Activated T-cell treated with anti-CD3 and anti-CD28 coated beads, Interleukin-2, amount 50 U/mL, for 4 hours (primary cell): Measurements from ENCODE around the gene TRIM67. TPM values are rescaled to one million over a fixed set of nuclear protein-coding genes. Genes with fewer than 3 reads are reported as not detected.

Source experiments
- ATAC-seq, 2 donors: fragments of 200-7000 bp; cut with Tn5 transposase; one replicate each; pipeline ENCODE4 v1.10.0; 2021
- DNase-seq: peaks from one replicate; pipeline ENCODE4 v3.0.0-alpha.2; 2020
- H3K27me3 Mint-ChIP-seq: one replicate; pipeline ENCODE4 v1.8.0; 2021; ENCODE audit warnings: low read depth, mixed read lengths
- H3K36me3 Mint-ChIP-seq: one replicate; pipeline ENCODE4 v1.8.0; 2022; ENCODE audit warnings: mixed read lengths; ENCODE audit not compliant: insufficient read depth
- H3K4me1 Mint-ChIP-seq: one replicate; pipeline ENCODE4 v1.8.0; 2021; ENCODE audit warnings: low read depth, mixed read lengths
- H3K4me3 Mint-ChIP-seq: one replicate; pipeline ENCODE4 v1.8.0; 2021; ENCODE audit warnings: mild to moderate bottlenecking, moderate library complexity, mixed read lengths
- H3K9me3 Mint-ChIP-seq: one replicate; pipeline ENCODE4 v1.8.0; 2021; ENCODE audit warnings: mixed read lengths
- total RNA-seq, 3 donors: library from RNA; stranded (reverse); gene quantifications; one replicate each; pipeline ENCODE4 v1.2.1, GENCODE V29; 2021

TRIM67 gene
- total RNA-seq, 3 donors from 2014 or later: not detected

- ATAC-seq (no peak), DNase-seq (no peak)
- Mint-ChIP-seq H3K4me3 (no peak overlapping the region), H3K36me3 (peaks cover 45% of the 10 kb centered on the region), H3K4me1 (peaks cover 54% of the 10 kb centered on the region), H3K27me3 (no peaks in the 10 kb centered on the region), H3K9me3 (no peaks in the 10 kb centered on the region)
Measured at GRCh38 chr1:231235526-231236207, 73.8 kb downstream of the TRIM67 start.

GRCh38 chr1:231236208-231236591, 74.3 kb downstream of the TRIM67 start:
- H3K27me3 Mint-ChIP-seq: no peaks in the 10 kb centered on the region
- H3K4me1 Mint-ChIP-seq: peaks cover 49% of the 10 kb centered on the region
- no peak for DNase-seq
- no peak overlapping the region for H3K4me3 Mint-ChIP-seq
- no peaks in the 10 kb centered on the region for H3K9me3 Mint-ChIP-seq
- ATAC-seq: no peak
- peaks cover 40% of the 10 kb centered on the region for H3K36me3 Mint-ChIP-seq

GRCh38 chr1:231236938-231237337, 75.1 kb downstream of the TRIM67 start:
- DNase-seq: no peak
- no peaks in the 10 kb centered on the region for H3K9me3 Mint-ChIP-seq
- H3K4me1 Mint-ChIP-seq: peaks cover 50% of the 10 kb centered on the region
- H3K27me3 Mint-ChIP-seq: no peaks in the 10 kb centered on the region
- H3K4me3 Mint-ChIP-seq: no peak overlapping the region
- peaks cover 36% of the 10 kb centered on the region for H3K36me3 Mint-ChIP-seq
- no peak for ATAC-seq

- ATAC-seq (no peak), DNase-seq (no peak)
- Mint-ChIP-seq H3K36me3 (peaks cover 32% of the 10 kb centered on the region), H3K27me3 (no peaks in the 10 kb centered on the region), H3K4me3 (no peak overlapping the region), H3K4me1 (peaks cover 58% of the 10 kb centered on the region), H3K9me3 (no peaks in the 10 kb centered on the region)
Measured at GRCh38 chr1:231238298-231238697, 76.4 kb downstream of the TRIM67 start.

DNA sequence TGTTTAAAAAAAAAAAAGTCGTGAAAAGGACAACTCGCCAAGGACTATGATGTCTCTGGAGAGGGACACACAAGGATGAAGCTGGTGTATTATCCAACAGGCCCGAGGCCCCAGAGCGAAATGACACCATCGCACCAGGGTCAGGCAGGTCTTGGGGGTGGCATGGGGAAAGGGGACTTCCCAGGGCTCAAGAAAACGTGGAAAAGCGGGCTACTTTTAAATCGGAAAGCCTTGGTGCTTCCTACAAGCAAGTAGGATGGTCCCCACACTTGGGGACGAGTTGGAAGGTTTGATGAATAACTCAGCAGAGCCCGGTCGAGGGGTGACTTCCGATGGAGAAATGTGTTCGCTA, 78.6 kb downstream of the TRIM67 start:
- Mint-ChIP-seq H3K36me3 (peaks cover 34% of the 10 kb centered on the region), H3K4me1 (peaks cover 65% of the 10 kb centered on the region)
- peak in 1 of 2 donors; percentile 13 for ATAC-seq

GRCh38 chr1:231240883-231241735, 79.3 kb downstream of the TRIM67 start, which contains the start of gene GNPAT:
Gene GNPAT, plus strand, starts transcription at chr1:231241212. Its CDS starts 167 bp downstream, at chr1:231241379.
- Mint-ChIP-seq H3K4me1 (peaks cover 66% of the 10 kb centered on the region), H3K4me3 (peak within 1 kb of the TSS; percentile 93), H3K27me3 (no peaks in the 10 kb centered on the region), H3K36me3 (peaks cover 32% of the 10 kb centered on the region), H3K9me3 (no peaks in the 10 kb centered on the region)
- DNase-seq: peak; percentile 88
- peak; percentile 98 to 99 for ATAC-seq

More for the DNA sequence above, 78.6 kb downstream of the TRIM67 start:
- no peak for DNase-seq
- Mint-ChIP-seq H3K27me3 (no peaks in the 10 kb centered on the region), H3K4me3 (peak overlapping the region; percentile 93), H3K9me3 (no peaks in the 10 kb centered on the region)

- H3K9me3 Mint-ChIP-seq: no peaks in the 10 kb centered on the region
- H3K4me3 Mint-ChIP-seq: peak overlapping the region; percentile 93
- peaks cover 32% of the 10 kb centered on the region for H3K36me3 Mint-ChIP-seq
- ATAC-seq (no peak), DNase-seq (no peak)
- H3K4me1 Mint-ChIP-seq: peaks cover 63% of the 10 kb centered on the region
- H3K27me3 Mint-ChIP-seq: no peaks in the 10 kb centered on the region
Measured at GRCh38 chr1:231241750-231242149, 79.9 kb downstream of the TRIM67 start.

DNA sequence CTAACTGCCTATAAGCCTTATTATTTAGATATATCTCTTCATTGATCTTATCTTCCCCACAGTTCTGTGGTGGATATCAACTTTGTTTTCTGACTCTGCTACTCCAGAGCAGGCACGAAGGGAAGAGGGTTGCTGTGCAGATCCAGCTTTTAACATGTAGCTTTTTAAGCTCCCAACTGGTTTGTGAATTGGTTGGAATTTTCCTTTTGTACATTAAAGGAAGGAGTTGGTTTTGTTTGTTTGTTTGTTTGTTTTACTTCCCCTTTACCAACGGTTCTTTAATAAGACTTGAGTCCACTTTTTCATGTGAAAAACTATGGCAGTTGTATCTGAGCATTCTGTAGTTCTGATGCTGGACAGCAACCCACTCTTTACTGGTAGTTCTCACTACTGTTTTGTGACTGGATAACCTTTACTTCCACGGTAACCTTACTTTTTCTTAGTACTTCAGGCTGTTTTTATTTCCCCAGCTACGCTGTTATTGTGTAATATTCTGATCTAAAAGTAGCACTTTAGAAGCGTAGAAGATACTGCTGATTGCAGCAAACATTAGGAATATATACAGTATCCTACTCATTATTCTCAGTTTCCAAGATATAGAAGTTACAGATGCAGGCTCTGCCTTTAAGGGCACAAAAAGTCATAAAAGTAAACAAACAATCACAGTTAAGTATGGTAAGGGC, 80.8 kb downstream of the TRIM67 start:
- DNase-seq: no peak
- Mint-ChIP-seq H3K4me3 (peak overlapping the region; percentile 93), H3K9me3 (no peaks in the 10 kb centered on the region), H3K36me3 (peaks cover 30% of the 10 kb centered on the region), H3K27me3 (no peaks in the 10 kb centered on the region), H3K4me1 (peaks cover 59% of the 10 kb centered on the region)
- ATAC-seq: no peak

DNA sequence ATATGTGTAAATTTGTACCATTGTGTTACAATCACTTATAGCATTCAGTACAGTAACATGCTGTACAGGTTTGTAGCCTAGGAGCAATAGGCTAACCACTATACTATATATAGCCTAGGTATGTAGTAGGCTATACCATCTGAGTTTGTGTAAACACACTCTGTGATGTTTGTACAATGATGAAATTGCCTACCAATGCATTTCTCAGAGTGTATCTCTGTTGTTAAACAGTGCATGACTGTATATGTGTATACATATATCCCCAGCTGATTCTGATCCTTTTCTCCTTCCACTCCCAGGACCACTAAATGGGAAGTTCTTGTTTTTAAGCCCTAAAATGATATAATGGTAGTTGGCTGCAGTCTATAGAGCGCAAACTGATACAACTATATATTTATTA, 86.9 kb downstream of the TRIM67 start:
- H3K4me1 Mint-ChIP-seq: peaks cover 25% of the 10 kb centered on the region
- no peak for DNase-seq
- H3K27me3 Mint-ChIP-seq: no peaks in the 10 kb centered on the region
- no peak overlapping the region for H3K4me3 Mint-ChIP-seq
- ATAC-seq: no peak
- no peaks in the 10 kb centered on the region for H3K9me3 Mint-ChIP-seq
- peaks cover 48% of the 10 kb centered on the region for H3K36me3 Mint-ChIP-seq

GRCh38 chr1:231252336-231252735, 90.5 kb downstream of the TRIM67 start:
- Mint-ChIP-seq H3K9me3 (no peaks in the 10 kb centered on the region), H3K4me3 (no peak overlapping the region), H3K27me3 (no peaks in the 10 kb centered on the region), H3K4me1 (peaks cover 6% of the 10 kb centered on the region), H3K36me3 (peaks cover 63% of the 10 kb centered on the region)
- ATAC-seq (no peak), DNase-seq (no peak)

- Mint-ChIP-seq H3K4me3 (no peak overlapping the region), H3K4me1 (no peaks in the 10 kb centered on the region), H3K27me3 (no peaks in the 10 kb centered on the region), H3K9me3 (peaks cover 6% of the 10 kb centered on the region), H3K36me3 (peaks cover 67% of the 10 kb centered on the region)
- no peak for ATAC-seq
- DNase-seq: no peak
Measured at GRCh38 chr1:231260351-231260750, 98.5 kb downstream of the TRIM67 start.

- no peaks in the 10 kb centered on the region for H3K9me3 Mint-ChIP-seq
- no peak overlapping the region for H3K4me3 Mint-ChIP-seq
- peaks cover 62% of the 10 kb centered on the region for H3K36me3 Mint-ChIP-seq
- no peaks in the 10 kb centered on the region for H3K27me3 Mint-ChIP-seq
- DNase-seq: no peak
- no peaks in the 10 kb centered on the region for H3K4me1 Mint-ChIP-seq
- no peak for ATAC-seq
Measured at GRCh38 chr1:231264642-231265041, 102.8 kb downstream of the TRIM67 start.

DNA sequence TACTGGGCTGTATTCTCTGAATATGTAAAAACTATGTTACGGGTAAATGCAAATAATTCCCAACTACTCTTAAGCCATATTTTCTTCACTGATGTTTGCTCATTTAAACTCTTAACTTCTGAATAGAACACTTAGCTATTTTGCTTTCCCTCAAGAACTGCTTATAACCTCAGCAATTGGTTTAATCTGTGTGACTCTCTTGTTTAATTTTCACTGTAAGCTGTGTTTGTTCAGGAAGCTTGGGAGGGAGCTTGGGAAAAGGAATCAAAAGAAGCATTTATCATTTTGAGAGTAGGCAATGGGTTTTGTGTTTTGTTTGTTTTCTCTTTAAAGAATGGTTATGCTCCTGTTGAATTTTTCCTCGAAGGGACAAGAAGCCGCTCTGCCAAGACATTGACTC, 103.5 kb downstream of the TRIM67 start:
- Mint-ChIP-seq H3K9me3 (no peaks in the 10 kb centered on the region), H3K27me3 (no peaks in the 10 kb centered on the region), H3K4me3 (no peak overlapping the region), H3K36me3 (peaks cover 63% of the 10 kb centered on the region), H3K4me1 (no peaks in the 10 kb centered on the region)
- no peak for DNase-seq
- no peak for ATAC-seq

GRCh38 chr1:231266811-231267322, 105.0 kb downstream of the TRIM67 start:
- H3K36me3 Mint-ChIP-seq: peaks cover 58% of the 10 kb centered on the region
- ATAC-seq: no peak

More at GRCh38 chr1:231266811-231267322, 105.0 kb downstream of the TRIM67 start:
- Mint-ChIP-seq H3K27me3 (no peaks in the 10 kb centered on the region), H3K4me3 (no peak overlapping the region), H3K9me3 (no peaks in the 10 kb centered on the region), H3K4me1 (no peaks in the 10 kb centered on the region)
- no peak for DNase-seq
